ENCODE results near the gene TICRR.
A peak's percentile ranks its signal among the peaks of the same experiment; 100 is the strongest.

TICRR gene

DNA sequence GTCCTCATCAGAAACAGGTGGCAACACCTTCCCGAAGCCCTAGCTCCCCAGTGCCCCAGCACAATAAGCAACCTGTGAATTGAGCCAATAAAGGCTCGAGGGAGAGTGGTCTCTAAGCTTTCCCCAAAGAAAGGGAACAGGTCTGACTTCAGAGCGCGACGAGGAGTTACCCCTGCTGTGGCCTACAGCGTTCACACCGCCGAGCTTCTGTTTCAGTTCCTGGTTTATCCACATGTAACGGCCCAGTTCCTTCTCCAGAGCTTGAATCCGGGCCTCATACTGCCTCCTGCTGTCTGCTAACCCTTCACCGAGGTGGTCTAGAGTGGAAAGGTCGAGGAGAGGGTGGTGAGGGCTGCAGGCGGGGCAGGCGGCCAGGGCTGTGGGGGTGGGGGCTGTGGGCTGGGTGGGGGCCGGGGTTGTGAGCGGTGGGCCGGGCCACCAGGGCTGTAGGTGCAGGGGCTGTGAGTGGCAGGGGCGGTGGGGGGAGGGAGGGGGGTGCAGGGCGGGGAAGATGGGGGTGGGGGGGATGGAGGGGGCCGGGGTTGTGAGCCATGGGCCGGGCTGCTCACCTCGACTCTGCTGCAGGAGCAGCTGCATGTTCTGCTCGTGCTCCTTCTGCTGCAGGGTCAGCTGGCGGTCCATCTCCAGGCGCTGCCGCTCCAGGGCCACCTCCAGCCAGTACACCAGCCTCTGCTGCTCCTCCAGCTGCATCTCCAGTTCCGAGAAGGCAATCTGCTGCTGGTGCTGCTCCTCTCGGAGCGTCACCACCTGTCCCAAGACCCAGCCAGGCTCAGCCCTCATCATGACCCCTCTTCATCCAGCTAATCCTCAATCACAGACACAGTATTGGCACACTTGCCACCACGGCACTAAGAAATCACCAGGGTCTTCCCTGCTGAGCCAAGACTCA is 53.8 kb downstream of the TICRR start:
- DNase-seq (ENCODE audit: low spot score), result no peak

DNA sequence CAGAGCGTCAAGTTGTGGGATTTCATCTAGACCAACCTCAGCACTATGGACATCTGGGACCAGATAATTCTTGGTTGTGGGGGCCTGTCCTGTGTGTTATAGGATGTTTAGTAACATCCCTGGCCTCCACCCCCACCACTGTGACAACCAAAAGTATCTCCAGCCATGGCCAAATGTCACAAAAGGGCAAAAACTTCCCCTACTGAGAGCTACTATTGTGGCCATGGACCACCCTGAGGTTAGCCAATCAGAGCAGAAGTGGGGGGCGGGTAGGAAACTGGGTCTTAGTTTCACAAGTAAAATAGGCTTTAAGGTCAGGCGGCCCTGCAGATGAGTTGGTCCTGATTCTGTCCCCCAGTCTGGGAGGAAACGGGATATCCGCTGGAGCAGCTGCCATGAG is 54.6 kb downstream of the TICRR start:
- no peak for DNase-seq (ENCODE audit: low spot score)

DNA sequence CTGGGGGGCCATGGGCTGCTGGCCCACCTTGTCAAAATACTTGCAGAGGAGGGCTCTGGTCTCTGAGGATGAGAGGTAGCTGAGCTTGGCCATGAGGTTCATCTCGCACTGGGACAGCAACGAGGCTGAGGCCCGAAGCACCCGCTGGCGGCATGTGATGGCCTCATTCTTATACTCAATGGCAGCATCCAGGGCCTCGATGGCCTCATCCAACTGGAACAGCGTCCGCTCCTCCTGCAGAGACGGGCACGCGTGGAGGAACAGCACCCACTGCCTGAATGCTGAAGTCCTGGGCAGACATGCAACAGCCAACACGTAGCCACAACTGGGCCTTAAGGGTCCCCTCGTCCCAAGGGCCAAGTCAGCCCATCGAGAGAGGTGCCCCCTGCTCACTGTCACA is 55.0 kb downstream of the TICRR start:
- no peak for DNase-seq (ENCODE audit: low spot score)

DNA sequence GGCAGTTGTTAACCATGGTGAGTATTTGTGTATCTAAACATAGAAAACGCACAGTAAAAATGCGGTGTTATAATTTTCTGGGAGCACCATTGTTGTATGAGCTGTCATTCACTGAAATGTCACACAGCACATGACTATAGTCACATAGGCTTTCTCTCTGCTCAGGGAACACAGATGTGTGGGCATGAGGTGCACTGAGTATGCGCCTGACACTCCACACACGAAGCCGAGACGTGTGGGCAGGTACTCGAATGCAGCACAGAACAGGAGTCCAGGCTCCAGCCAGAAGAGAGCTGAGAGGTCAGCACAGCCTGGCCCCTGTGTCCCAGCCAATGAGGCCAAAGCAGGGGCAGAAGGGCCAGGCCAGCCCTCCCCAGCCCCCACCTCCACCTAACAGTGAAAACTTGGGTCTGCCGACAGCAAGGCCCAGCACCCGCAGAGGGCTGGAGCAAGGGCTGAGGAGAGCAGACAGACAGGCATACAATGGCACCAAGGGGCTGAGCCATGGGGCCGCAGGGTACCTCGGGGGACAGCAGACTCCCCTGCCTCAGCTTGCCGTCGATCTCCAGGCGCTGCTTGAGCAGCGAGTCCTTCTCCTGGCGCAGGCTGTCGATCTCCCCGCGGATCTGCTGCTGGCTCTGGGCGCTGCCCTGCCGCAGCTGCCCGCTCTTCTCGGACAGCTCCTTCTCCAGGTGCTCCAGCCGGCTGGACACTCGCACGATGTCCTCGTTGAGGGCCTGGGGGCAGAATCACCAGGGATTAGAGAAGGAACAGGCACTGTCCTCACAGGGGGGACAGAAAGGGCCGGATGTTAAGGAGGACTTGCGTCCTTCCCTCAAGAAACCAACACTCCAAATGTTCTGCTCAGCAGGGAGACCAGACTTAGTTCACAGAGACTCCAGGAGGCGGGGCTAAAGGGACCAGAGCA is 56.0 kb downstream of the TICRR start:
- DNase-seq (ENCODE audit: low spot score), result no peak

DNA sequence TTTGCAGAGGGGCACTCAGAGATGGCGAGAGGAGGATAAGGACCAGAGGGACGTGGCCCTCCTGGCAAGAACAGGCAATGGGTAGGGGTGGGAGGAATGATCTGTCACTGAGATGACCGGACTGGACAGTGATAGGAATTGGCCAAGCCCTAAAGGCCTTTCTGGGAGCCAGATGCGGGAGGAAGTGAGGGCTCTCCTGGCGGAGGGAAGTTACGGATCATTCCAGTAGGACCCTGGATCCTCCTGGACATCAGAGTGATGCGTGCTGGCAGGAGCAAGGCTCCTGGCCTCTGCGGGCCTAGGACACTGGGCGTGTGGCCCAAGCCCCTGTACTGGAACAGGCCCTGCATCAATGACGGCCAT is 56.6 kb downstream of the TICRR start:
- DNase-seq (ENCODE audit: low spot score), result no peak

DNA sequence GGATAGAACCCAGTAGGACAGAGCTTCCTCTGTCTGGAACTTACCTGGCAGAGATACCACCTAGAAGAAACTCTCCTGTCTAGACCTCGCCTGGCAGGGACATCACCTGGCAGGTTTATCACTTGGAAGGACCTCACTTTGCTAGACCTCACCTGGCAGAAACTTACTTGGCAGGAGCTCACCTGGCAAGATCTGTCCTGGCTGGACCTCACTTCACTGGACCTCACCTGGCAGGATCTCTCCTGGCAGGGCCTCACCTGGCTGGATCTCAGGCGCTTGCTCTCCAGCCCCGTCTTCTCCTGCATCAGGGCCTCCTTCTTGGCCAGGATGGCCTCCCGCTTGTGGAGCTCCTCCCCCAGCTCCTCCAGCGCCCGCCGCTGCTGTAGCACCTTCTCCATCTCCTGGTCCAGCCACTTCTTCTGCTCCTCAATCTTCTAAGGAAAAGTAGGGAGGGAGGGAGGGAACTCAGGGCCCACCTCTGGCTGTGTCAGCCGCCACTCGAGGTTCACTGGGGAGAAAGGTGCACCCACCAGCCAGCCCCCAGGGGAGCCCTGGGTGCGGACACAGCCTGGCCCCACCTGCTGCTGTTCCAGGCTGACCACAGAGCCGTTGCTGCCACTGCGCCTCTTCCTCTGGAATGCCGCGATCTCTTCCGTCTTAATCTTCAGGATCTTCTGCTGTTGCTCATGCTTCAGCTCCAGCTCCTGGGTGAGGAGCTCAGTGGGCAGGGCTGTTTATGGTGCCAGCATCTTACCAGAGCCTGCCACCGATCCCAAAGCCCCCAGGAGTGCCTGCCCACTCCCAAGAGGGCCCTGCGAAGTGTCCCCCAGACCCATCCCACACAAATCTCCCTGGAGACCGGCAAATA is 57.5 kb downstream of the TICRR start:
- no peak for DNase-seq (ENCODE audit: low spot score)

DNA sequence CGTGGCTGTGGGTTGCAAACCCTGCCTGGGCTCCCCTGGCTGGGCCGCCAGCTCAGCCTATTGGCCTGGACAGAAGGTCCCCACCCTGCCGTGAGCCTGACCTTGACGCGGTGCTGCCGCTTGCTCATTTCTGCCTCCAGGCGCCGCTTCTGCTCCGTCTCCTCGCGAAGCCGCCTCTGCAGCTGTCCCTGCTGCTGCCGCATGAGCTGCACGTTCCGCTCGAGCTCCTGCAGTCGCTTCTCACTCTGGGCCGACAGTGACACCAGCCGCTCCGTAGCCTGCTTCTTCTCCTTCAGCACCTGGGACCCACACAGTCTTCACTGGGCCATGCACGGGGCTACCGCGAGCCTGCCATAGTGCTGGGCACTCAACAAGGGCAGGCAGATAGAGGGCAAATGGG is 58.3 kb downstream of the TICRR start:
- DNase-seq (ENCODE audit: low spot score), result no peak

DNA sequence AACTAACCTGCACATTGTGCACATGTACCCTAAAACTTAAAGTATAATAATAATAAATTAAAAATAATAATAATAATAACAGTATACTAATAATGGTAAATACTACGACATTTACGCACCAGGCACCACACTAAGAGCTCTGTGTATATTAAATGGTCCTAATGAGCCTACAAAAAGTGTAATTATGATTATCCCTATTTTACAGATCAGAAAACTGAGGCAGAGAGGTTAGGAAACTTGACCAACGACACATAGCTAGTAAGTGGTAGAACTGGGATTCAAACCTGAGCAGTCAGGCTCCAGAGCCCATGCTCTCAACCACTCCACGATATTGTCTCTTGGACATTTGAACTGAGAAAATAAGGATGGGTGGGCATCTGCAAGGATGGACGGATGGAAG is 65.0 kb downstream of the TICRR start:
- no peak for DNase-seq (ENCODE audit: low spot score)

DNA sequence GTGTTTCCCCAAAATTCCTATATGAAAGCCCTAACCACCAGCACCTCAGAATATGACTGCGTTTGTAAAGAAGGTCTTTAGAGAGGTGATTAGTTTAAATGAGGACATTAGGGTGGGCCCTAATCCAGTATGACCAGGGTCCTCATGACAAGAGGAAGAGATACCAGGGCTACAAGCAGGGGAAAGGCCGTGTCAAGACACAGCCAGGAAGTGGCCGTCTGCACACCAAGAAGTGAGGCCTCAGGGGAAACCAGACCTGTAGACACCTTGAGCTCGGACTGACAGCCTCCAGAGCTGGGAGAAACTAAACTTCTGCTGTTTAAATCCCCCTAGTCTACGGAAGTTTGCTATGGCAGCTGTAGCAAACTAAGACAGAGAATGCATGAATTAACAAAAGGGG is 65.8 kb downstream of the TICRR start:
- DNase-seq (ENCODE audit: low spot score), result no peak

DNA sequence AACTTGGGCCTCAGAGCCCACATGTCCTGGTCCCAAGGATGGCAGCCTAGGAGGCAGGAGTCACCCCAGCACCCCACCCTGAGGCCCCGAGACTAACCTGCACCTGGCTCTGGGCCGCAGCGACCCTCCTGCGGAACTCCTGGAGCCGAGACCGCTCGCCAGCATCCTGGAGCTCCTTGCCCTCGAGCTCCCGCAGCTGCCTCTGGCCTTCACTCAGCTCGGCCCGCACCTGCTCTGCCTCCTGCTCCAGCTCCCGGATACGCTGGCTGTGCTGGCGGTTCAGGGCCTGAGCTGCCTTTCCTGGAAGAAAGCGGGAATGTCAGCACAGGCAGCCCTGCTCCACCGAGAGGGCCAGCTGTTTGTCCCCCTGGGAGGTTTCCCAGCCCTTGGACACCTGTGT is 66.8 kb downstream of the TICRR start:
- DNase-seq (ENCODE audit: low spot score), result no peak

DNA sequence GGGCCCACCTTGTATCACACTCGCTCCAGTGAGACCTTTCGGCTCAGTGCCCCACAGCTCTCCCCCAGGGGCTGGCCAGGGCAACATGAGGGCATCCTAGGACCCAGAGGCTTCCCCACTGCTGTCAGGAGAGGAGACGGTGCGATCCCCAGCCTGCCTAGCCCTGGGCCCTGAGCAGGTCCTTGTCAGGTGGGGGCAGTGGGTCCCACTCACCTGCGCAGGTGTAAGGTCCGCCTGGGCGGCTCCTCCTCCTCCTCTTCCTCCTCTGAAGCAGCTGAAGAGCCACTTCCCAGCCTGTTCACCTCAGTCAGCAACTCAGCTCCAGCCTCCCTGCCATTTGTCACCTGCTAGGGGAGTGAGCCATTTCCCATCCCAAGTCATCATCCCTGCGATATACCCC is 70.4 kb downstream of the TICRR start:
- no peak for DNase-seq (ENCODE audit: low spot score)

DNA sequence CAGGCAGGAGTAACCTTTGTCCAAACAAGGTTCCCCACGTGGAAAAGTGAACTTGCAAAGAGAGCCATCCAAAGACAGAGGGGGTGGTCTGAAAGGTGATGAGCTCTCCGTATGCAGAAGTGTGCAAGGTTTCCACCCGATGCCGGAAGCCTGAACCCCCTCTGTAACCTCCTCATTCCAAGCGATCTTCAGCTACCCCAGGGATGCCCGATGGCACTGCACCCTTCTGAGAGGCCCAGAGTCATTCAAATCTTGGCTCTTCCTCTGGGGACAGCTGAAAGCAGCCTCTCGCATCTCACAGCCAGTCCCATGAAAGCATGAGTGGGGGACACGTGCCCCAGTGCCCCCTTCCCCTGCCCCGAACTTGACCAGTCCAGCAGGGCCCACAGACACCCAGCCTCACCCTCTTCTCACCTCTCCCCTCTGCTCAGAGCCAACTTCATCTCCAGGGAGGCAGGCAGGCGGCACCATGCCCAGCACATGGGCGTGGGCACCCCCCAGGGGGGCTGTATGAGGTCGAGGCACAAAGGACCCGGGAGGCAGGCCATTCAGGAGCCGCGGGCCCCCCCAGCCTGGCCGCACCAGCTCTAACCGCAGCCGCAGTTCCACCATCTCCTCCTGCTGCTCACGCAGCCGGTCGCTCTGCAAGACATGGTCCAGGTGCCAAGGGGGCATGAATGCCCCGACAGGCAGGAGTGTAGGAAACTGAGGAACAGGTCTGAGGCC is 71.3 kb downstream of the TICRR start:
- no peak for DNase-seq (ENCODE audit: low spot score)

DNA sequence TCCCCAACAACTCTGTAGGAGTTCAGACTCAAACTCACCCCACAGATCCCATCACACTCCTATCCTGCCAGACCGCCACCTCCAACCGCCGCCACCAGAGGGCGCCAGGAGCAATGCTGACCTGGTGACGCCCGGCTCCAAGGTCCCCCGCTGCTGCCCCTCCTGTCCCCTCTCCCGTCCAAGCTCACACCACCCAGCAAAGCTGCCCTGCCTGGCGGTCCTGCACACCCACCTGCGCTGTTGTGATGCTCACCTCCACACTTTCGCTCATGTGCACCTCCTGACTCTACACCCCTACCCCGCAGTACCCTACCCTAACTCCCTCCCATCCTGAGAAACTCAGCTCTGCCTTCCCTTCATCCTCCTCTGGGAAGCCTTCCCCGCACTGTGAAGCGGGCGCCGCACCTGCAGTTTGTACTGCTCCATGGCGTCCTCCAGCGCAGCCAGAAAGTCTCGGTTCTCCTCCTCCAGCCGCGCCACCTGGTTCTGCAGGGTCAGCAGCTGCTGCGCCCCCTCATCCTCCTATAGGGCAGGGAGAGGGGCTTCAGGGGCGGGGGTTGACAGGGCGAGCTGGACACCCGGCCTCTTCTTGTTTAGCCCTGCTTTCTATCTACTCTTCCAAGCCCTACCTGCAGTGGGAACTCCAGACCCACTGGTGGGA is 72.1 kb downstream of the TICRR start:
- DNase-seq (ENCODE audit: low spot score), result peak; percentile 77

DNA sequence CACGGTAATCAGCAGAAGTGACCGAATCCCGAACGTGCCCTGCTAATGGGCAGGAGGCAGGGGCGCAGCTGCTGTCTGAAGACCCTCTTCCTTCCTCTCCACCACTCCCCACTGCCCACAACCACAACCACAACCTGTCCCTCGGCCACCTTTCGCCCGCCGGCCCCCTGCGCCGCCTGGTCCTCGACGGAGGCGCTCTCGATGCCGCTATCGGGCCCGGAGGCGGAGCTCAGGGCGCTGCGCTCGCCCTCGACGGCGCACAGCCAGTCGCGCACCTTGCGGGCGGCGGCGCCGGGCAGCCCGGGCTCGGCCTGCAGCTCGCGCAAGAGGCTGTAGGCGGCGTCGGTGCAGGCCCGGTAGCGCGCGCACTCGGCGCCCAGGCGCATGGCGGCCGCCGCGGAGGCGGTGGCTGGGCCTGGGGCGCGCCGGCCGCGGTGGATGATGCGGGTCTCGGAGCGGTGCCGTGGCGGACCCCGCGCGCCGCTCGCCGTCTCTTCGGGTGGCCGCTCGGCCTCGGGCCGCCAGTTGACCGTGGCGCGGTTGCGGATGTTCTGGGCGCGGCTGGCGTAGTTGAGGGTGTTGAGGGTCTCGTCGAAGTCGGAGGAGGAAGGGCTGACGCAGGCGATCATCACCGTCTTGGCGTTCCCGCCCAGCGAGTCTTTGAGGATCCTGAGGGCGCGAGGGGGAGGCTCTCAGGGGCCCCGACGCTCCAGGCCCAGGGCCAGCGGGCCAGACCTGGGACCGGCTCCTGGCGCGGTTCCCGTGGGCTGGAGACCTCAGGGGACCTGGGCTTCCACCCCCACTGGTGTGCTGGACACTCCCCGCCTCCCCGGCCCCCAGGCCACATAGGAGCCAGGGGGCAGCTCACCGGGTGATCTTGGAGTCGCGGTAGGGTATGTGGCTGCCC is 73.1 kb downstream of the TICRR start:
- no peak for DNase-seq (ENCODE audit: low spot score)

DNA sequence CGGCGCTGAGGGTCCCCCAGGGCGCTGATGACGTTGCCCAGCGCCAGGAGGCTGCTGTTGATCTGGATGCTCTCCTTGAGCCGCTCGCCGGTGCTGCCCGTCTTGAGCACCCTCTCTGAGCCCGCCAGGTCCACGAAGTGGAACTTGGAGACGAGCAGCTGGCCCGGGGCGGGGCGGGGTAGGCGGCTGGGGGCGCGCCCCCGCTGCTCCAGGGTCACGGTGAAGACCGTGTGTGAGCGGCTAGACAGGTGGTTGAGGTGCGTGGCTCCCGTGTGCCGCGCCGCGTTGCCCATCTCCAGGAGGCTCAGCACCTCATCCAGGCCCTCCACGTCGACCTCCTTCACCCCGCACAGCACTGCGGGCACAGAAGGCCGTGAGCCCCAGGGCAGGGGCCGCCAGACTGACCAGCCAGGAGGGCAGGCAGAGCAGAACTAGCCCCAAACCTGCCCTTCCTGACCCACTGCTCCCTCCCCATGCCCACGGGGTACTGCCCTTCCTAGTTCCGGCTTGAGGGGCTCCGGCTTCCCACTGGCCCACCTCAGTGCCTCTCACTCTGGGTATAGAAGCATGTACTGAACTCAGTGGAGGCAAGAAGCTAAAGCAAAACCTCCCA is 73.8 kb downstream of the TICRR start:
- no peak for DNase-seq (ENCODE audit: low spot score)

DNA sequence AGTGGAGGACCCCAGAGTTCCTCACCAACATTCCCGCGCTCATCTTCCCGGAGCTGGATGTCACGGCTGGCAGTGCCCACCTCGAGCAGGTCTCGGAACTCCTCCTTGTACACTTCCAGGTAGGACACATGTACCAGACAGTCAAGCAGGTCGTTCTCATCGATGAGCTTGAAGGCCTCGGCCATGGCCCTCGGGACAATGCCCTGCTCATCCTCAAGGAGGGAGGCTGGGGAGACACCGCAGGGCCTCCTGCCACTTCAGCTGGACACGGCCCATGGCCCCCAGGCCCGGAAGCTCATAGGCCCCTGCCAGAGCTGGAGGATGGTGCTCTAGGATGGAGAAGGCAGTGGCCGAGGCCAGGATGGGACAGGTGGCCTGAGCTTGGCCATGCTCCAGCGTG is 74.4 kb downstream of the TICRR start:
- no peak for DNase-seq (ENCODE audit: low spot score)

DNA sequence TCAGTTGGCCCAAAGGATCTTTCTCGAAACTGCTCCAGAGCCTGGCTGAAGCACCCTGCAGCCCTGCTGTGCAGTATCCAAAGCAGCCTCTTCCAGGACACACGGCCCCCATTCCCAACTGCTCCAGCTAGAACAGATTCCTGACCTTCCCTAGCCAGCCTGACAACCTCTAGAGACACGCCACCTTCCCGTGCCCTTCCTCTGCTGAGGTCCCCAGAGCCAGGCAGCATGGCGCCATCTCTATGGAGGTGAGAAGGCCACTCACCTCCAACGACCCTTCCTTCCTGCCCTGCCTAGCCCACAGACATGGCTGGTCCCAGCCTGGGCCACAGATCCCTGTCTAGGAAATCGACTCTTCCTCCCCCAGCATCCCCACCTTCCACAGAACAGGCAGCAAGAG is 76.9 kb downstream of the TICRR start:
- DNase-seq (ENCODE audit: low spot score), result no peak

DNA sequence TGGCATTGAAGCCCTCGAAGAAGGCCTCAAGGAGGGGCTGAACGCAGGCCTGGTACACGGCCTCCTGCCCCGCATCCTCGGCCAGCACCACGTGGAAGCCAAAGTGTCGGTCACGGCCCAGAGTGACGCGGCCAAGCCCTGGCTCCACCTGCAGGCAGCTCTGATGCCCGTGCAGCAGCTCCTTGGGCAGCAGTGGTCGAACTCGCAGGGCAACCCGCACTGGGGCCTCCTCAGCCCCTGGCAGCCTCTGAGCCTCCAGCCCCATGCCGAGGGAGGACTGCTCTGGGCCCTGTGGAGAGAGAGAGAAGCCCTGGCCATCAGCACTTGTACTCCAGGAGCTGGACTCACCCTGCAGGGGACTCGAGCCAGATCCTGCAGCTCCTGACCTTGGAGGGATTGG is 77.4 kb downstream of the TICRR start:
- no peak for DNase-seq (ENCODE audit: low spot score)

DNA sequence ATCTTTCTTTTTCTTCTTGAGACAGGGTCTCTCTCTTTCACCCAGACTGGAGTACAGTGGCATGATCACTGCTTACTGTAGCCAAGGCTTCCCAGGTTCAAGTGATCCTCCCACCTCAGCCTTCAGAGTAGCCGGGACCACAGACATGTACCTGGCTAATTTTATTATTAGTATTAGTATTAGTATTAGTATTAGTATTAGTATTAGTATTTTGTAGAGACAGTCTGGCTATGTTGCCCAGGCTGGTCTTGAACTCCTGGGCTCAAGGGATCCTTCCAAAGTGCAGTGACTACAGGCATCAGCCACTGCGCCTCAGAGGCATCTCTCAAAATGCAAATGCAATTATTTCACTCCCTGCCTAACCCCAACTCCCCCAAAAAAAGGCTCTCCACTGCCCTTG is 78.3 kb downstream of the TICRR start:
- DNase-seq (ENCODE audit: low spot score), result no peak
